HG03558 (cell line): ENCODE measurements around the gene RNU5D-1.
"Not testable (repeated sequence)": the region's sequence is repeated elsewhere in the genome, so short reads cannot be mapped to it uniquely, and the experiment has no call there.

Experiments
- ATAC-seq: cut with Tn5 transposase; IDR thresholded peaks from one replicate; pipeline ENCODE4 v1.9.1; 2021; ENCODE audit warnings: moderate number of reproducible peaks; ENCODE audit not compliant: unreplicated experiment; ENCODE audit errors: extremely low read depth

Gene RNU5D-1

GRCh38 chr1:44730741-44731512 is at the start of gene RNU5D-1:
Gene RNU5D-1 (minus strand): TSS chr1:44731170.
- peak; percentile 65 for ATAC-seq

- ATAC-seq, result no peak
Measured at GRCh38 chr1:44780583-44781121, 49.7 kb upstream of the RNU5D-1 start.

GRCh38 chr1:44778705-44779576 is 48.0 kb upstream of the RNU5D-1 start:
- no peak for ATAC-seq

GRCh38 chr1:44777969-44778635 is 47.1 kb upstream of the RNU5D-1 start:
- no peak for ATAC-seq

GRCh38 chr1:44777547-44777946 is 46.6 kb upstream of the RNU5D-1 start:
- ATAC-seq, result no peak

GRCh38 chr1:44776730-44777068 is 45.7 kb upstream of the RNU5D-1 start:
- no peak for ATAC-seq

- no peak for ATAC-seq
Measured at GRCh38 chr1:44775930-44776729, 45.2 kb upstream of the RNU5D-1 start.

- peak; percentile 57 for ATAC-seq
Measured at GRCh38 chr1:44775078-44775929, 44.3 kb upstream of the RNU5D-1 start, which contains the start of gene RPS8. Gene RPS8 (plus strand): TSS chr1:44775540. CDS start chr1:44775597, 57 bp downstream.

- not testable (repeated sequence) for ATAC-seq
Measured at GRCh38 chr1:44766421-44766820, 35.5 kb upstream of the RNU5D-1 start.

- ATAC-seq, result no peak
Measured at GRCh38 chr1:44760876-44761275, 29.9 kb upstream of the RNU5D-1 start.

- ATAC-seq, result no peak
Measured at GRCh38 chr1:44759077-44759476, 28.1 kb upstream of the RNU5D-1 start.

GRCh38 chr1:44757420-44757819 is 26.4 kb upstream of the RNU5D-1 start:
- ATAC-seq, result no peak

GRCh38 chr1:44747878-44748277 is 16.9 kb upstream of the RNU5D-1 start:
- ATAC-seq, result no peak

- no peak for ATAC-seq
Measured at GRCh38 chr1:44743211-44743610, 12.2 kb upstream of the RNU5D-1 start.

GRCh38 chr1:44740179-44740617 is 9.2 kb upstream of the RNU5D-1 start:
- ATAC-seq, result no peak

GRCh38 chr1:44739307-44740178 is 8.6 kb upstream of the RNU5D-1 start, which contains the start of gene KIF2C:
Gene KIF2C (plus strand): TSS chr1:44739837. CDS start chr1:44739933, 96 bp downstream.
- peak; percentile 67 for ATAC-seq

GRCh38 chr1:44738953-44739306 is 8.0 kb upstream of the RNU5D-1 start:
- not testable (repeated sequence) for ATAC-seq

- ATAC-seq, result no peak
Measured at GRCh38 chr1:44735992-44736391, 5.0 kb upstream of the RNU5D-1 start.
